ENCODE results near the gene PDE9A. TPM values are rescaled to one million over a fixed set of nuclear protein-coding genes. Genes with fewer than 3 reads are reported as not detected.
A peak's percentile ranks its signal among the peaks of the same experiment; 100 is the strongest.

The PDE9A gene
- total RNA-seq, 1 experiment from 2014 or later, result 31.9 TPM

GRCh38 chr21:42705746-42706374 is 52.4 kb downstream of the PDE9A start:
- H3K9me3 Mint-ChIP-seq, result peaks cover 6 to 10% of the 10 kb centered on the region in 2 experiments
- WGBS (ENCODE audit: extremely low coverage, insufficient read length, low lambda C conversion rate), result no CpG with 5 or more reads among the region's 14 CpGs
- no peaks in the 10 kb centered on the region for H3K23me2 ChIP-seq (ENCODE audit: insufficient read length, low read depth, low read length, poor library complexity, severe bottlenecking)
- H3K4me1 Mint-ChIP-seq, result peaks cover 37 to 41% of the 10 kb centered on the region in 2 experiments
- TF ChIP-seq CTCF (conservative IDR thresholded peaks at IDR 0.05), result peak; percentile 36
- peaks cover 24 to 48% (median 45%) of the 10 kb centered on the region in 3 experiments for H3K36me3 Mint-ChIP-seq (ENCODE audit: insufficient read depth in 1 of 3, low read depth in 3 of 3)
- no peak overlapping the region for H2BK120ac ChIP-seq (ENCODE audit: low read depth, low read length, poor library complexity, severe bottlenecking)
- H3K23ac ChIP-seq (ENCODE audit: insufficient read length, low read depth, low read length), result no peak overlapping the region
- no peak overlapping the region for H3K4ac ChIP-seq (ENCODE audit: low read depth, low read length)
- no peak overlapping the region for H3K4me2 ChIP-seq (ENCODE audit: insufficient read depth, insufficient read length, low read length)
- H2AFZ ChIP-seq (ENCODE audit: low read length), result no peak overlapping the region
- no peak overlapping the region for H3K9ac ChIP-seq (ENCODE audit: extremely low read depth, insufficient read length, low read length)
- H3T11ph ChIP-seq (ENCODE audit: low read length), result no peak overlapping the region
- no peak overlapping the region for H3K18ac ChIP-seq (ENCODE audit: insufficient read length, low read depth, low read length)
- no peaks in the 10 kb centered on the region for H3K9me3 ChIP-seq (ENCODE audit: control insufficient read depth, low read depth, low read length)
- H3K27ac Mint-ChIP-seq, result no peak overlapping the region; a peak in 1 of 7 replicates
- DNase-seq, result no peak
- no peaks in the 10 kb centered on the region for H3K27me3 ChIP-seq (ENCODE audit: insufficient read depth, low read length)
- H3K4me3 Mint-ChIP-seq, result no peak overlapping the region
- H4K91ac ChIP-seq (ENCODE audit: insufficient read length, low read depth, low read length), result no peak overlapping the region
- H2BK15ac ChIP-seq (ENCODE audit: low read depth, low read length), result no peak overlapping the region
- no peak overlapping the region for H4K8ac ChIP-seq (replicated peaks; ENCODE audit: insufficient read length, low read depth, low read length)
- no peak overlapping the region for H3K56ac ChIP-seq (ENCODE audit: insufficient read length, low read depth, low read length)
- H2BK20ac ChIP-seq (ENCODE audit: low read depth, low read length, poor library complexity, severe bottlenecking), result no peak overlapping the region
- no peaks in the 10 kb centered on the region for H3K27me3 Mint-ChIP-seq (ENCODE audit: low read depth)
- H2AK5ac ChIP-seq (ENCODE audit: insufficient read length, low read length), result no peak overlapping the region
- H4K20me1 ChIP-seq (ENCODE audit: control insufficient read depth, insufficient read depth, insufficient read length), result no peaks in the 10 kb centered on the region
- H3K27ac ChIP-seq (ENCODE audit: insufficient read length, low read depth, low read length), result no peak overlapping the region
- no peak overlapping the region for H4K5ac ChIP-seq (ENCODE audit: insufficient read length, low read depth, low read length)
- H3K79me2 ChIP-seq (ENCODE audit: insufficient read depth, low read length), result no peaks in the 10 kb centered on the region
- no peak overlapping the region for H3K14ac ChIP-seq (ENCODE audit: insufficient read depth, low read length)
- H3K79me1 ChIP-seq (ENCODE audit: insufficient read depth, low read depth, low read length, poor library complexity, severe bottlenecking), result no peaks in the 10 kb centered on the region
- H2BK12ac ChIP-seq (ENCODE audit: insufficient read length, low read depth, low read length), result no peak overlapping the region
- H3K4me1 ChIP-seq (ENCODE audit: insufficient read depth, low read length), result peaks cover 7% of the 10 kb centered on the region; the same call in 1 of the 2 replicates
- H2BK5ac ChIP-seq (ENCODE audit: insufficient read length, low read length), result no peak overlapping the region
